ENCODE measurements around the gene RYR3.

Gene RYR3

GRCh38 chr15:33425142-33425541 is 114.4 kb downstream of the RYR3 start:
- Histone ChIP-seq H3K27ac (ENCODE audit: low read length) (no peak overlapping the region), H3K9me3 (ENCODE audit: control insufficient read depth in 1 of 2, low read length in 2 of 2) (no peaks in the 10 kb centered on the region), H3K27me3 (ENCODE audit: low read depth, low read length) (no peaks in the 10 kb centered on the region), H3K36me3 (ENCODE audit: control insufficient read depth in 1 of 2, insufficient read depth in 2 of 2, low read length in 2 of 2) (no peaks in the 10 kb centered on the region), H3K4me3 (ENCODE audit: low read depth in 1 of 2, low read length in 2 of 2) (no peak overlapping the region), H3K4me1 (ENCODE audit: control insufficient read depth in 1 of 2, insufficient read depth in 2 of 2, low read length in 2 of 2) (no peaks in the 10 kb centered on the region)

GRCh38 chr15:33430577-33430976 is 119.8 kb downstream of the RYR3 start:
- no peak overlapping the region for H3K4me3 ChIP-seq (ENCODE audit: low read depth in 1 of 2, low read length in 2 of 2)
- no peak overlapping the region for H3K27ac ChIP-seq (ENCODE audit: low read length)
- no peaks in the 10 kb centered on the region for H3K4me1 ChIP-seq (ENCODE audit: control insufficient read depth in 1 of 2, insufficient read depth in 2 of 2, low read length in 2 of 2)
- H3K27me3 ChIP-seq (ENCODE audit: low read depth, low read length) = no peaks in the 10 kb centered on the region
- H3K9me3 ChIP-seq (ENCODE audit: control insufficient read depth in 1 of 2, low read length in 2 of 2) = no peaks in the 10 kb centered on the region
- no peaks in the 10 kb centered on the region for H3K36me3 ChIP-seq (ENCODE audit: control insufficient read depth in 1 of 2, insufficient read depth in 2 of 2, low read length in 2 of 2)

GRCh38 chr15:33433821-33434220 is 123.1 kb downstream of the RYR3 start:
- Histone ChIP-seq H3K27me3 (ENCODE audit: low read depth, low read length) (no peaks in the 10 kb centered on the region), H3K36me3 (ENCODE audit: control insufficient read depth in 1 of 2, insufficient read depth in 2 of 2, low read length in 2 of 2) (no peaks in the 10 kb centered on the region), H3K9me3 (ENCODE audit: control insufficient read depth in 1 of 2, low read length in 2 of 2) (no peaks in the 10 kb centered on the region), H3K4me1 (ENCODE audit: control insufficient read depth in 1 of 2, insufficient read depth in 2 of 2, low read length in 2 of 2) (no peaks in the 10 kb centered on the region), H3K4me3 (ENCODE audit: low read depth in 1 of 2, low read length in 2 of 2) (no peak overlapping the region), H3K27ac (ENCODE audit: low read length) (no peak overlapping the region)

- Histone ChIP-seq H3K9me3 (ENCODE audit: control insufficient read depth in 1 of 2, low read length in 2 of 2) (no peaks in the 10 kb centered on the region), H3K4me3 (ENCODE audit: low read depth in 1 of 2, low read length in 2 of 2) (no peak overlapping the region), H3K27ac (ENCODE audit: low read length) (no peak overlapping the region), H3K4me1 (ENCODE audit: control insufficient read depth in 1 of 2, insufficient read depth in 2 of 2, low read length in 2 of 2) (no peaks in the 10 kb centered on the region), H3K36me3 (ENCODE audit: control insufficient read depth in 1 of 2, insufficient read depth in 2 of 2, low read length in 2 of 2) (no peaks in the 10 kb centered on the region), H3K27me3 (ENCODE audit: low read depth, low read length) (no peaks in the 10 kb centered on the region)
These were observed 127.6 kb downstream of the RYR3 start for GRCh38 chr15:33438396-33438795.

GRCh38 chr15:33440900-33441299 is 130.1 kb downstream of the RYR3 start:
- Histone ChIP-seq H3K27me3 (ENCODE audit: low read depth, low read length) (no peaks in the 10 kb centered on the region), H3K9me3 (ENCODE audit: control insufficient read depth in 1 of 2, low read length in 2 of 2) (no peaks in the 10 kb centered on the region), H3K27ac (ENCODE audit: low read length) (no peak overlapping the region), H3K4me3 (ENCODE audit: low read depth in 1 of 2, low read length in 2 of 2) (no peak overlapping the region), H3K4me1 (ENCODE audit: control insufficient read depth in 1 of 2, insufficient read depth in 2 of 2, low read length in 2 of 2) (no peaks in the 10 kb centered on the region), H3K36me3 (ENCODE audit: control insufficient read depth in 1 of 2, insufficient read depth in 2 of 2, low read length in 2 of 2) (no peaks in the 10 kb centered on the region)

- Histone ChIP-seq H3K4me3 (ENCODE audit: low read depth in 1 of 2, low read length in 2 of 2) (no peak overlapping the region), H3K4me1 (ENCODE audit: control insufficient read depth in 1 of 2, insufficient read depth in 2 of 2, low read length in 2 of 2) (no peaks in the 10 kb centered on the region), H3K9me3 (ENCODE audit: control insufficient read depth in 1 of 2, low read length in 2 of 2) (no peaks in the 10 kb centered on the region), H3K27me3 (ENCODE audit: low read depth, low read length) (no peaks in the 10 kb centered on the region), H3K27ac (ENCODE audit: low read length) (no peak overlapping the region), H3K36me3 (ENCODE audit: control insufficient read depth in 1 of 2, insufficient read depth in 2 of 2, low read length in 2 of 2) (no peaks in the 10 kb centered on the region)
These were observed 131.7 kb downstream of the RYR3 start for GRCh38 chr15:33442449-33442848.

- no peak overlapping the region for H3K4me3 ChIP-seq (ENCODE audit: low read depth in 1 of 2, low read length in 2 of 2)
- no peak overlapping the region for H3K27ac ChIP-seq (ENCODE audit: low read length)
- no peaks in the 10 kb centered on the region for H3K27me3 ChIP-seq (ENCODE audit: low read depth, low read length)
- no peaks in the 10 kb centered on the region for H3K9me3 ChIP-seq (ENCODE audit: control insufficient read depth in 1 of 2, low read length in 2 of 2)
- no peaks in the 10 kb centered on the region for H3K4me1 ChIP-seq (ENCODE audit: control insufficient read depth in 1 of 2, insufficient read depth in 2 of 2, low read length in 2 of 2)
- H3K36me3 ChIP-seq (ENCODE audit: control insufficient read depth in 1 of 2, insufficient read depth in 2 of 2, low read length in 2 of 2) = no peaks in the 10 kb centered on the region
These were observed 132.9 kb downstream of the RYR3 start for GRCh38 chr15:33443708-33444107.

- Histone ChIP-seq H3K27ac (ENCODE audit: low read length) (no peak overlapping the region), H3K4me1 (ENCODE audit: control insufficient read depth in 1 of 2, insufficient read depth in 2 of 2, low read length in 2 of 2) (no peaks in the 10 kb centered on the region), H3K9me3 (ENCODE audit: control insufficient read depth in 1 of 2, low read length in 2 of 2) (no peaks in the 10 kb centered on the region), H3K27me3 (ENCODE audit: low read depth, low read length) (no peaks in the 10 kb centered on the region), H3K4me3 (ENCODE audit: low read depth in 1 of 2, low read length in 2 of 2) (no peak overlapping the region), H3K36me3 (ENCODE audit: control insufficient read depth in 1 of 2, insufficient read depth in 2 of 2, low read length in 2 of 2) (no peaks in the 10 kb centered on the region)
These were observed 135.2 kb downstream of the RYR3 start for GRCh38 chr15:33445984-33446383.

- Histone ChIP-seq H3K36me3 (ENCODE audit: control insufficient read depth in 1 of 2, insufficient read depth in 2 of 2, low read length in 2 of 2) (no peaks in the 10 kb centered on the region), H3K4me3 (ENCODE audit: low read depth in 1 of 2, low read length in 2 of 2) (no peak overlapping the region), H3K27me3 (ENCODE audit: low read depth, low read length) (no peaks in the 10 kb centered on the region), H3K4me1 (ENCODE audit: control insufficient read depth in 1 of 2, insufficient read depth in 2 of 2, low read length in 2 of 2) (peaks cover 0 to 4% of the 10 kb centered on the region in 2 donors), H3K9me3 (ENCODE audit: control insufficient read depth in 1 of 2, low read length in 2 of 2) (no peaks in the 10 kb centered on the region), H3K27ac (ENCODE audit: low read length) (no peak overlapping the region)
These were observed 137.4 kb downstream of the RYR3 start for GRCh38 chr15:33448151-33448550.

- Histone ChIP-seq H3K9me3 (ENCODE audit: control insufficient read depth in 1 of 2, low read length in 2 of 2) (no peaks in the 10 kb centered on the region), H3K27ac (ENCODE audit: low read length) (no peak overlapping the region), H3K36me3 (ENCODE audit: control insufficient read depth in 1 of 2, insufficient read depth in 2 of 2, low read length in 2 of 2) (no peaks in the 10 kb centered on the region), H3K4me1 (ENCODE audit: control insufficient read depth in 1 of 2, insufficient read depth in 2 of 2, low read length in 2 of 2) (peaks cover 0 to 6% of the 10 kb centered on the region in 2 donors), H3K27me3 (ENCODE audit: low read depth, low read length) (no peaks in the 10 kb centered on the region), H3K4me3 (ENCODE audit: low read depth in 1 of 2, low read length in 2 of 2) (no peak overlapping the region)
These were observed 138.3 kb downstream of the RYR3 start for GRCh38 chr15:33448961-33449606.

- no peaks in the 10 kb centered on the region for H3K36me3 ChIP-seq (ENCODE audit: control insufficient read depth in 1 of 2, insufficient read depth in 2 of 2, low read length in 2 of 2)
- H3K4me3 ChIP-seq (ENCODE audit: low read depth in 1 of 2, low read length in 2 of 2) = no peak overlapping the region
- no peaks in the 10 kb centered on the region for H3K27me3 ChIP-seq (ENCODE audit: low read depth, low read length)
- H3K9me3 ChIP-seq (ENCODE audit: control insufficient read depth in 1 of 2, low read length in 2 of 2) = no peaks in the 10 kb centered on the region
- peaks cover 0 to 6% of the 10 kb centered on the region in 2 donors for H3K4me1 ChIP-seq (ENCODE audit: control insufficient read depth in 1 of 2, insufficient read depth in 2 of 2, low read length in 2 of 2)
- no peak overlapping the region for H3K27ac ChIP-seq (ENCODE audit: low read length)
These were observed 139.0 kb downstream of the RYR3 start for GRCh38 chr15:33449810-33450209.

GRCh38 chr15:33451385-33451784 is 140.6 kb downstream of the RYR3 start:
- peaks cover 0 to 6% of the 10 kb centered on the region in 2 donors for H3K4me1 ChIP-seq (ENCODE audit: control insufficient read depth in 1 of 2, insufficient read depth in 2 of 2, low read length in 2 of 2)
- no peak overlapping the region for H3K4me3 ChIP-seq (ENCODE audit: low read depth in 1 of 2, low read length in 2 of 2)
- H3K27ac ChIP-seq (ENCODE audit: low read length) = no peak overlapping the region
- H3K27me3 ChIP-seq (ENCODE audit: low read depth, low read length) = no peaks in the 10 kb centered on the region
- H3K9me3 ChIP-seq (ENCODE audit: control insufficient read depth in 1 of 2, low read length in 2 of 2) = no peaks in the 10 kb centered on the region
- no peaks in the 10 kb centered on the region for H3K36me3 ChIP-seq (ENCODE audit: control insufficient read depth in 1 of 2, insufficient read depth in 2 of 2, low read length in 2 of 2)

Data from muscle layer of duodenum (tissue), 2 donors.